Measurements from ENCODE around the gene SMARCA2.

DNA sequence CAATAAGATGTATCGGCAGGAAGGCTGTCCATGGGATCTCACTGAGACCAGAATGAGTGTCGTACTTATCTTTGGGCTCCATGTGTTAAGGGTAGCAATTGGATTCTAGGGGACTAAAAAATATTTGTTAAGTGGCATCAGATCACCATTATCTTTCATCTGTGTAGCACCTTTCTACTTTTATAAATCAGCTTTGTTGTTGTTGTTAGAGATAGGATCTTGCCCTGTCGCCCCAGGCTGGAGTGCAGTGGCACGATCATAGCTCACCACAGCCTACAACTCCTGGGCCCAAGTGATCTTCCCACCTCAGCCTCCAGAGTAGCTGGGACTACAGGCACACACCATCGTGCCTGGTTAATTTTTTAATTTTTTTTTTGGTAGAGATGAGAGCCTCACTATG is 220.5 kb downstream of the SMARCA2 start:
- TF ChIP-seq, protein P1, sequence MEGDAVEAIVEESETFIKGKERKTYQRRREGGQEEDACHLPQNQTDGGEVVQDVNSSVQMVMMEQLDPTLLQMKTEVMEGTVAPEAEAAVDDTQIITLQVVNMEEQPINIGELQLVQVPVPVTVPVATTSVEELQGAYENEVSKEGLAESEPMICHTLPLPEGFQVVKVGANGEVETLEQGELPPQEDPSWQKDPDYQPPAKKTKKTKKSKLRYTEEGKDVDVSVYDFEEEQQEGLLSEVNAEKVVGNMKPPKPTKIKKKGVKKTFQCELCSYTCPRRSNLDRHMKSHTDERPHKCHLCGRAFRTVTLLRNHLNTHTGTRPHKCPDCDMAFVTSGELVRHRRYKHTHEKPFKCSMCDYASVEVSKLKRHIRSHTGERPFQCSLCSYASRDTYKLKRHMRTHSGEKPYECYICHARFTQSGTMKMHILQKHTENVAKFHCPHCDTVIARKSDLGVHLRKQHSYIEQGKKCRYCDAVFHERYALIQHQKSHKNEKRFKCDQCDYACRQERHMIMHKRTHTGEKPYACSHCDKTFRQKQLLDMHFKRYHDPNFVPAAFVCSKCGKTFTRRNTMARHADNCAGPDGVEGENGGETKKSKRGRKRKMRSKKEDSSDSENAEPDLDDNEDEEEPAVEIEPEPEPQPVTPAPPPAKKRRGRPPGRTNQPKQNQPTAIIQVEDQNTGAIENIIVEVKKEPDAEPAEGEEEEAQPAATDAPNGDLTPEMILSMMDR (IDR thresholded peaks at IDR 0.05; ENCODE audit: low read length) = no peak
- no peak for TF ChIP-seq EZH2 (optimal IDR thresholded peaks at IDR 0.05; ENCODE audit: low read depth, low read length)

Measured in MM.1S (cell line).